ENCODE data around the gene CMTM8.

Gene CMTM8

GRCh38 chr3:32236377-32236776 lies 2.1 kb upstream of the CMTM8 start:
- no peak for DNase-seq

GRCh38 chr3:32237670-32238452 lies 619 bp upstream of the CMTM8 start:
- DNase-seq, result no peak

GRCh38 chr3:32239307-32240158 lies 1.1 kb downstream of the CMTM8 start:
- no peak for DNase-seq

- no peak for DNase-seq
Observed at GRCh38 chr3:32240159-32240545, 1.7 kb downstream of the CMTM8 start.

GRCh38 chr3:32241100-32241499 lies 2.6 kb downstream of the CMTM8 start:
- no peak for DNase-seq

GRCh38 chr3:32243519-32243918 lies 5.0 kb downstream of the CMTM8 start:
- no peak for DNase-seq

- no peak for DNase-seq
Observed at GRCh38 chr3:32245200-32245599, 6.7 kb downstream of the CMTM8 start.

GRCh38 chr3:32246079-32246675 lies 7.7 kb downstream of the CMTM8 start:
- no peak for DNase-seq

GRCh38 chr3:32249184-32249782 lies 10.8 kb downstream of the CMTM8 start:
- DNase-seq, result no peak

- no peak for DNase-seq
Observed at GRCh38 chr3:32254268-32254667, 15.8 kb downstream of the CMTM8 start.

- DNase-seq, result no peak
Observed at GRCh38 chr3:32255345-32255744, 16.9 kb downstream of the CMTM8 start.

GRCh38 chr3:32256206-32256605 lies 17.7 kb downstream of the CMTM8 start:
- DNase-seq, result no peak

GRCh38 chr3:32257042-32257441 lies 18.6 kb downstream of the CMTM8 start:
- DNase-seq, result no peak

GRCh38 chr3:32257641-32258438 lies 19.4 kb downstream of the CMTM8 start:
- DNase-seq, result peak; percentile 67

GRCh38 chr3:32258869-32259268 lies 20.4 kb downstream of the CMTM8 start:
- no peak for DNase-seq

- DNase-seq, result no peak
Observed at GRCh38 chr3:32261545-32261944, 23.1 kb downstream of the CMTM8 start.

- no peak for DNase-seq
Observed at GRCh38 chr3:32262201-32262600, 23.7 kb downstream of the CMTM8 start.

- no peak for DNase-seq
Observed at GRCh38 chr3:32274306-32274705, 35.8 kb downstream of the CMTM8 start.

GRCh38 chr3:32275506-32275905 lies 37.0 kb downstream of the CMTM8 start:
- DNase-seq, result no peak

GRCh38 chr3:32276279-32276841 lies 37.9 kb downstream of the CMTM8 start:
- DNase-seq, result peak; percentile 7

GRCh38 chr3:32278714-32279113 lies 40.2 kb downstream of the CMTM8 start:
- DNase-seq, result no peak

GRCh38 chr3:32280262-32280910 lies 41.9 kb downstream of the CMTM8 start:
- no peak for DNase-seq
